Measurements from ENCODE around the gene TULP4.

The TULP4 gene

GRCh38 chr6:158529629-158530028 is 217.4 kb downstream of the TULP4 start:
- Histone ChIP-seq H3K36me3 (ENCODE audit: insufficient read depth, insufficient read length, low read length) (no peaks in the 10 kb centered on the region), H3K4me1 (ENCODE audit: insufficient read depth, insufficient read length) (no peaks in the 10 kb centered on the region), H3K4me3 (ENCODE audit: insufficient read length, low read depth) (no peak overlapping the region), H3K9ac (ENCODE audit: insufficient read length, low read depth) (no peak overlapping the region), H3K9me3 (ENCODE audit: insufficient read depth, low read length) (no peaks in the 10 kb centered on the region), H3K27me3 (ENCODE audit: insufficient read depth, insufficient read length) (no peaks in the 10 kb centered on the region)
- DNase-seq (ENCODE audit: low read depth, low spot score), result no peak
- TF ChIP-seq SUZ12 (IDR thresholded peaks at IDR 0.05; ENCODE audit: extremely low read depth, insufficient read depth, insufficient read length), result no peak
- TF ChIP-seq YY1 (IDR thresholded peaks at IDR 0.05; ENCODE audit: insufficient read depth, insufficient read length), result no peak
- no peak for TF ChIP-seq ZNF274 (IDR thresholded peaks at IDR 0.05; ENCODE audit: low read depth, low read length)

- Histone ChIP-seq H3K9me3 (ENCODE audit: insufficient read depth, low read length) (no peaks in the 10 kb centered on the region), H3K27me3 (ENCODE audit: insufficient read depth, insufficient read length) (peaks cover 6% of the 10 kb centered on the region), H3K9ac (ENCODE audit: insufficient read length, low read depth) (no peak overlapping the region), H3K4me1 (ENCODE audit: insufficient read depth, insufficient read length) (no peaks in the 10 kb centered on the region), H3K4me3 (ENCODE audit: insufficient read length, low read depth) (no peak overlapping the region), H3K36me3 (ENCODE audit: insufficient read depth, insufficient read length, low read length) (no peaks in the 10 kb centered on the region)
- no peak for DNase-seq (ENCODE audit: low read depth, low spot score)
- TF ChIP-seq YY1 (IDR thresholded peaks at IDR 0.05; ENCODE audit: insufficient read depth, insufficient read length) (no peak), SUZ12 (IDR thresholded peaks at IDR 0.05; ENCODE audit: extremely low read depth, insufficient read depth, insufficient read length) (no peak), ZNF274 (IDR thresholded peaks at IDR 0.05; ENCODE audit: low read depth, low read length) (no peak)
Observed at GRCh38 chr6:158531566-158531965, 219.3 kb downstream of the TULP4 start.

GRCh38 chr6:158531970-158532369 is 219.7 kb downstream of the TULP4 start:
- H3K4me3 ChIP-seq (ENCODE audit: insufficient read length, low read depth), result no peak overlapping the region
- TF ChIP-seq YY1 (IDR thresholded peaks at IDR 0.05; ENCODE audit: insufficient read depth, insufficient read length), result no peak
- TF ChIP-seq ZNF274 (IDR thresholded peaks at IDR 0.05; ENCODE audit: low read depth, low read length), result no peak
- TF ChIP-seq SUZ12 (IDR thresholded peaks at IDR 0.05; ENCODE audit: extremely low read depth, insufficient read depth, insufficient read length), result no peak
- no peak overlapping the region for H3K9ac ChIP-seq (ENCODE audit: insufficient read length, low read depth)
- H3K9me3 ChIP-seq (ENCODE audit: insufficient read depth, low read length), result no peaks in the 10 kb centered on the region
- H3K36me3 ChIP-seq (ENCODE audit: insufficient read depth, insufficient read length, low read length), result no peaks in the 10 kb centered on the region
- peaks cover 6% of the 10 kb centered on the region for H3K27me3 ChIP-seq (ENCODE audit: insufficient read depth, insufficient read length)
- DNase-seq (ENCODE audit: low read depth, low spot score), result no peak
- H3K4me1 ChIP-seq (ENCODE audit: insufficient read depth, insufficient read length), result no peaks in the 10 kb centered on the region

GRCh38 chr6:158536084-158536890 is 224.0 kb downstream of the TULP4 start:
- H3K4me3 ChIP-seq (ENCODE audit: insufficient read length, low read depth), result peak overlapping the region; percentile 71
- peak overlapping the region; percentile 79 for H3K9ac ChIP-seq (ENCODE audit: insufficient read length, low read depth)
- H3K9me3 ChIP-seq (ENCODE audit: insufficient read depth, low read length), result no peaks in the 10 kb centered on the region
- DNase-seq (ENCODE audit: low read depth, low spot score), result peak; percentile 71
- no peaks in the 10 kb centered on the region for H3K36me3 ChIP-seq (ENCODE audit: insufficient read depth, insufficient read length, low read length)
- no peak for TF ChIP-seq ZNF274 (IDR thresholded peaks at IDR 0.05; ENCODE audit: low read depth, low read length)
- no peak for TF ChIP-seq SUZ12 (IDR thresholded peaks at IDR 0.05; ENCODE audit: extremely low read depth, insufficient read depth, insufficient read length)
- TF ChIP-seq YY1 (IDR thresholded peaks at IDR 0.05; ENCODE audit: insufficient read depth, insufficient read length), result no peak
- H3K27me3 ChIP-seq (ENCODE audit: insufficient read depth, insufficient read length), result peaks cover 6% of the 10 kb centered on the region
- no peaks in the 10 kb centered on the region for H3K4me1 ChIP-seq (ENCODE audit: insufficient read depth, insufficient read length)

DNA sequence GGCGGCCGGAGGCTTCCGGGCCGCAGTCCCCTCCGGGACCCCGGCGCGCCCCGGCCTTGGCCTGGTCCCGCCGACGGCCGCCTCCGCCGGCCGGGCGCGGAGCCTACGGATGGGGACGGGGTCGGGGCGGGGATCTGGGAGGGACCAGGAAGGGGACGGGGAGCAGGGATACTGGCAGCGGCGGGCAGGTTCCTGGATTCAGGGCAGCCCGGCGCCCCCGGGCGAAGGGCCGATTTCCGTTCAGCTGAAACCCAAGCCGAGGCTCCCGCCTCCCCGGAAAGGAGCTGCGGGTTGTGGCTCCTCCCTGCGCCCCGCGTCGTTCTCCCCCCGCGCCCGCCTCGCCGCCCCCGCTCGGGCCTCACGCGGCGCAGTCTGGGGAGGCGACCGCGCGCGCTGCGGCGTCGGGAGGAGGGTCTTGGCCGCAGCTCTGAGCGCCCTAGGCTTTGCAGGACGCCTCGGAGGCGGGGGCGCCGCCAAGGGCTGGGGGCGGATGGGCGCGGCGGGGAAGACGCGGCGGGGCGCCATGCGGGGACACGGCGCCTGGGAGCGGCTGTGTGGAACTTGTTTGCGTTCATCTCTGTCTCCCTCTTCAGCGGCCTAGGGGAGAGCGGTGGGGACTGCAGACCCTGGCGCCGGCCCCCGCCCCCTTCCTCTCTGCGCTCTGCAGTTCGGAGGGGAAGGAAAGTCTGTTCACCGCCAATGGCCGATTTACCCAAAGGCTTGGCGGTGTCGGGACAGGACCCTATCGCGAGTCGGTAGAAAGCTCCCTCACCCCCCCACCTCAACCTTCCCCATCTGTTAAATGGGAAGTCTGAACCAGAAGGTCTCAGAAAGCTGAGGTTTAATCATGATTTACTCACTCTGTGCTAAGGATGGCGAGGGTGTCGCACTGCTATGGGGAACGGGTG is 224.9 kb downstream of the TULP4 start:
- TF ChIP-seq SUZ12 (IDR thresholded peaks at IDR 0.05; ENCODE audit: extremely low read depth, insufficient read depth, insufficient read length) (no peak), ZNF274 (IDR thresholded peaks at IDR 0.05; ENCODE audit: low read depth, low read length) (no peak), YY1 (IDR thresholded peaks at IDR 0.05; ENCODE audit: insufficient read depth, insufficient read length) (no peak)
- H3K36me3 ChIP-seq (ENCODE audit: insufficient read depth, insufficient read length, low read length), result no peaks in the 10 kb centered on the region
- peaks cover 6% of the 10 kb centered on the region for H3K27me3 ChIP-seq (ENCODE audit: insufficient read depth, insufficient read length)
- H3K4me3 ChIP-seq (ENCODE audit: insufficient read length, low read depth), result peak overlapping the region; percentile 71
- no peaks in the 10 kb centered on the region for H3K9me3 ChIP-seq (ENCODE audit: insufficient read depth, low read length)
- H3K9ac ChIP-seq (ENCODE audit: insufficient read length, low read depth), result peak overlapping the region; percentile 79
- DNase-seq (ENCODE audit: low read depth, low spot score), result no peak
- H3K4me1 ChIP-seq (ENCODE audit: insufficient read depth, insufficient read length), result no peaks in the 10 kb centered on the region

DNA sequence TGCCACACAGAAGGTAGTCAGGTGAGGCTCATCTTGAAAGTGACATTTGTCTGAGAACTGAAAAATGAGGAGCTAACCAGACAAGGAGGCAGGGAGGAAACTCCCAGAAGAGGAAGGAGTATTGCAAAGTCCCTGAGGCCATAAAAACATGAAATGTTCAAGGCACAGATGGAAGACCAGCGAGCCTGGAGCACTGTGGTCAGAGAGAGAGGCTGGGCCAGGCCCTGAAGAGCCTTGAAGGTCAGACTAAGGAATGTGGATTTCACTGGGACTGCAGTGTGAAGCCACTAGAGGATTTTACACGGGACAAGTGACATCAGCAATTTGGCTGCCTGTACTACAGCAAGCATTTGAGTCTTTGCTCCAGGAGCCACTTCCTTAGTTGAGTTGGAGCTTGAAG is 226.5 kb downstream of the TULP4 start:
- Histone ChIP-seq H3K9ac (ENCODE audit: insufficient read length, low read depth) (peak overlapping the region; percentile 18), H3K4me3 (ENCODE audit: insufficient read length, low read depth) (no peak overlapping the region), H3K36me3 (ENCODE audit: insufficient read depth, insufficient read length, low read length) (no peaks in the 10 kb centered on the region), H3K27me3 (ENCODE audit: insufficient read depth, insufficient read length) (peaks cover 6% of the 10 kb centered on the region), H3K4me1 (ENCODE audit: insufficient read depth, insufficient read length) (no peaks in the 10 kb centered on the region), H3K9me3 (ENCODE audit: insufficient read depth, low read length) (no peaks in the 10 kb centered on the region)
- DNase-seq (ENCODE audit: low read depth, low spot score), result no peak
- TF ChIP-seq SUZ12 (IDR thresholded peaks at IDR 0.05; ENCODE audit: extremely low read depth, insufficient read depth, insufficient read length) (no peak), ZNF274 (IDR thresholded peaks at IDR 0.05; ENCODE audit: low read depth, low read length) (no peak), YY1 (IDR thresholded peaks at IDR 0.05; ENCODE audit: insufficient read depth, insufficient read length) (no peak)

DNA sequence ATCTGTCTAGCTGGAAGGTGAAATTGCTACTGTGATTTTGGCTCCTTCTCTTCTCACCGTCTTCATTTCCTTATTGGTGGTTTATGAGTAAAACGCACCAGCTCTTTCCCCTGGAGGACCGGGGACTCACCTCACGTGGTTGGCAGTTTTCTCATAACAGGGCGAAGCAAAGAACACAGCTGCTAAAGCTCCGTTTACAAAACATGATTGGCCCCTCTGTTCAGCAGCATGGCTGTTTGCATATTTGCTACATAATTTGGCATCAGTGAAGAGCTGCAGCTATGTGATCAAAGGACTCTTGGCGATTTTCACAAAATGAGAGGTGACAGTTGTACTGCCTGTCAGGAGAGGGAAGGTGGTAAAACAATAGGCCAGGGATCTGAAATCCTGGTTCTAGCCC is 227.1 kb downstream of the TULP4 start:
- H3K4me3 ChIP-seq (ENCODE audit: insufficient read length, low read depth), result no peak overlapping the region
- TF ChIP-seq SUZ12 (IDR thresholded peaks at IDR 0.05; ENCODE audit: extremely low read depth, insufficient read depth, insufficient read length), result no peak
- TF ChIP-seq ZNF274 (IDR thresholded peaks at IDR 0.05; ENCODE audit: low read depth, low read length), result no peak
- TF ChIP-seq YY1 (IDR thresholded peaks at IDR 0.05; ENCODE audit: insufficient read depth, insufficient read length), result no peak
- H3K4me1 ChIP-seq (ENCODE audit: insufficient read depth, insufficient read length), result no peaks in the 10 kb centered on the region
- no peak overlapping the region for H3K9ac ChIP-seq (ENCODE audit: insufficient read length, low read depth)
- no peaks in the 10 kb centered on the region for H3K9me3 ChIP-seq (ENCODE audit: insufficient read depth, low read length)
- H3K36me3 ChIP-seq (ENCODE audit: insufficient read depth, insufficient read length, low read length), result no peaks in the 10 kb centered on the region
- H3K27me3 ChIP-seq (ENCODE audit: insufficient read depth, insufficient read length), result peaks cover 6% of the 10 kb centered on the region
- DNase-seq (ENCODE audit: low read depth, low spot score), result no peak

Measured in NT2/D1 (cell line).